ENCODE data around the gene UBASH3B. TPM values are rescaled to one million over a fixed set of nuclear protein-coding genes. Genes with fewer than 3 reads are reported as not detected.

UBASH3B gene
- total RNA-seq, 1 experiment from 2014 or later: 8.0 TPM

DNA sequence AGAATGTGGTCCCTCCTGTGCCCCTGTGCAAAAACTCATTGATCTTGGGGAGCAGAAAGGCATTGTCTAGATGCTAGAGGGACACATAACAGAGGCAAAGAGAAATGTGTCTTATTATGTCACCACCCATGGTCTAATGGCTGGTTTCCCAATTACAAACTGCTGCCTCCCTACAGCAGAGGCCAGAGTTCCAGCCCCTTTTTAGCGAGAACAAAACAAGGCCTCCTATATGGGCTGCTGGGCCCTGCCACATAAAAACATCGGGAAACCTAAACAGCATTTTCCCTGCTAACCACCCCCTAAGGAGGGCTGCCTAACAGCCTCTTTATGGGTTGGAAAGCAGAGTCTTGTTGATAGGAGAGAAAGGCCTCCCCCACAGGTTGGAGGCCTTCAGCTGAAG is 107.6 kb downstream of the UBASH3B start:
- no peak overlapping the region for H4K91ac ChIP-seq (ENCODE audit: insufficient read length, low read depth, low read length)
- no peak overlapping the region for H3K27ac ChIP-seq (ENCODE audit: insufficient read length, low read depth, low read length)
- H4K20me1 ChIP-seq (ENCODE audit: control insufficient read depth, insufficient read depth, insufficient read length): no peaks in the 10 kb centered on the region
- Mint-ChIP-seq H3K9me3 (no peaks in the 10 kb centered on the region), H3K4me3 (no peak overlapping the region), H3K4me1 (peaks cover 0 to 3% of the 10 kb centered on the region in 2 experiments; a peak in 1 of 4 replicates), H3K27ac (no peak overlapping the region; a peak in 1 of 7 replicates), H3K36me3 (ENCODE audit: insufficient read depth in 1 of 3, low read depth in 3 of 3) (no peaks in the 10 kb centered on the region), H3K27me3 (ENCODE audit: low read depth) (peaks cover 1% of the 10 kb centered on the region; the same call in 1 of the 2 replicates)
- no peaks in the 10 kb centered on the region for H3K9me3 ChIP-seq (ENCODE audit: control insufficient read depth, low read depth, low read length)
- no peaks in the 10 kb centered on the region for H3K4me1 ChIP-seq (ENCODE audit: insufficient read depth, low read length)
- no peaks in the 10 kb centered on the region for H3K79me1 ChIP-seq (ENCODE audit: insufficient read depth, low read depth, low read length, poor library complexity, severe bottlenecking)
- no peaks in the 10 kb centered on the region for H3K79me2 ChIP-seq (ENCODE audit: insufficient read depth, low read length)
- no peaks in the 10 kb centered on the region for H3K27me3 ChIP-seq (ENCODE audit: insufficient read depth, low read length)
- no CpG with 5 or more reads among the region's 2 CpGs for WGBS (ENCODE audit: extremely low coverage, insufficient read length, low lambda C conversion rate)
- no peak overlapping the region for H2AFZ ChIP-seq (ENCODE audit: low read length)
- no peaks in the 10 kb centered on the region for H3K23me2 ChIP-seq (ENCODE audit: insufficient read length, low read depth, low read length, poor library complexity, severe bottlenecking)
- no peak overlapping the region for H3K23ac ChIP-seq (ENCODE audit: insufficient read length, low read depth, low read length)
- H2BK5ac ChIP-seq (ENCODE audit: insufficient read length, low read length): no peak overlapping the region
- H3K4me2 ChIP-seq (ENCODE audit: insufficient read depth, insufficient read length, low read length): no peak overlapping the region
- no peak overlapping the region for H2BK12ac ChIP-seq (ENCODE audit: insufficient read length, low read depth, low read length)
- no peak overlapping the region for H3K14ac ChIP-seq (ENCODE audit: insufficient read depth, low read length)
- no peak for DNase-seq
- H3K4ac ChIP-seq (ENCODE audit: low read depth, low read length): no peak overlapping the region
- no peak overlapping the region for H2BK20ac ChIP-seq (ENCODE audit: low read depth, low read length, poor library complexity, severe bottlenecking)
- no peak overlapping the region for H3K18ac ChIP-seq (ENCODE audit: insufficient read length, low read depth, low read length)
- no peak overlapping the region for H3T11ph ChIP-seq (ENCODE audit: low read length)
- TF ChIP-seq, protein P1, sequence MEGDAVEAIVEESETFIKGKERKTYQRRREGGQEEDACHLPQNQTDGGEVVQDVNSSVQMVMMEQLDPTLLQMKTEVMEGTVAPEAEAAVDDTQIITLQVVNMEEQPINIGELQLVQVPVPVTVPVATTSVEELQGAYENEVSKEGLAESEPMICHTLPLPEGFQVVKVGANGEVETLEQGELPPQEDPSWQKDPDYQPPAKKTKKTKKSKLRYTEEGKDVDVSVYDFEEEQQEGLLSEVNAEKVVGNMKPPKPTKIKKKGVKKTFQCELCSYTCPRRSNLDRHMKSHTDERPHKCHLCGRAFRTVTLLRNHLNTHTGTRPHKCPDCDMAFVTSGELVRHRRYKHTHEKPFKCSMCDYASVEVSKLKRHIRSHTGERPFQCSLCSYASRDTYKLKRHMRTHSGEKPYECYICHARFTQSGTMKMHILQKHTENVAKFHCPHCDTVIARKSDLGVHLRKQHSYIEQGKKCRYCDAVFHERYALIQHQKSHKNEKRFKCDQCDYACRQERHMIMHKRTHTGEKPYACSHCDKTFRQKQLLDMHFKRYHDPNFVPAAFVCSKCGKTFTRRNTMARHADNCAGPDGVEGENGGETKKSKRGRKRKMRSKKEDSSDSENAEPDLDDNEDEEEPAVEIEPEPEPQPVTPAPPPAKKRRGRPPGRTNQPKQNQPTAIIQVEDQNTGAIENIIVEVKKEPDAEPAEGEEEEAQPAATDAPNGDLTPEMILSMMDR (conservative IDR thresholded peaks at IDR 0.05): no peak
- no peak overlapping the region for H4K8ac ChIP-seq (replicated peaks; ENCODE audit: insufficient read length, low read depth, low read length)
- H3K56ac ChIP-seq (ENCODE audit: insufficient read length, low read depth, low read length): no peak overlapping the region
- no peak overlapping the region for H2BK15ac ChIP-seq (ENCODE audit: low read depth, low read length)
- no peak overlapping the region for H2BK120ac ChIP-seq (ENCODE audit: low read depth, low read length, poor library complexity, severe bottlenecking)
- no peak overlapping the region for H4K5ac ChIP-seq (ENCODE audit: insufficient read length, low read depth, low read length)
- no peak overlapping the region for H2AK5ac ChIP-seq (ENCODE audit: insufficient read length, low read length)
- H3K9ac ChIP-seq (ENCODE audit: extremely low read depth, insufficient read length, low read length): no peak overlapping the region
